Lower lobe of right lung (tissue), 2 donors: ENCODE data around the gene TREML1. TPM values are rescaled to one million over a fixed set of nuclear protein-coding genes. Genes with fewer than 3 reads are reported as not detected.

ENCODE experiments used
- ATAC-seq, 2 donors: fragments of 200-7000 bp; cut with Tn5 transposase; one replicate each; pipeline ENCODE4 v1.9.1; 2020 to 2022; ENCODE audit warnings: mild to moderate bottlenecking in 2 of 2, moderate library complexity in 2 of 2
- DNase-seq: peaks from one replicate; pipeline ENCODE4 v3.0.0-alpha.2; 2020
- H3K27ac ChIP-seq: fragments of 200-600 bp; one replicate; pipeline ENCODE4 v1.8.0; 2022
- H3K27me3 ChIP-seq: fragments of 200-600 bp; one replicate; pipeline ENCODE4 v1.8.0; 2022; ENCODE audit warnings: low read depth
- H3K36me3 ChIP-seq: fragments of 200-600 bp; one replicate; pipeline ENCODE4 v1.8.0; 2022; ENCODE audit warnings: mild to moderate bottlenecking
- H3K4me1 ChIP-seq: fragments of 200-600 bp; one replicate; pipeline ENCODE4 v1.8.0; 2022
- H3K4me3 ChIP-seq: fragments of 200-600 bp; one replicate; pipeline ENCODE4 v1.8.0; 2022; ENCODE audit warnings: mild to moderate bottlenecking
- H3K9me3 ChIP-seq: fragments of 200-600 bp; one replicate; pipeline ENCODE4 v1.8.0; 2022
- CTCF ChIP-seq: fragments of 200-600 bp; IDR thresholded peaks from one replicate; pipeline ENCODE4 v1.8.0; 2022; ENCODE audit warnings: antibody characterized with exemption, mild to moderate bottlenecking
- intact Hi-C: fragments of 100-400 bp; cut with DNase I; formaldehyde crosslinking; loops from one replicate; pipeline ENCODE4 v1.11.0; 2022
- total RNA-seq: library from RNA; stranded (reverse); fragmentation: NEBNext Ultra II Directional; extraction: Animal tissue kit (Norgen Biotek cat#: 25700); gene quantifications from one replicate; pipeline ENCODE4 v1.2.1, GENCODE V29; 2021
- donor health status: DM: no; HTN: yes; CAD: no; lungs with severe emphysema.

The TREML1 gene
- total RNA-seq, 1 donor from 2014 or later = 2.0 TPM

- Histone ChIP-seq H3K9me3 (no peaks in the 10 kb centered on the region), H3K27me3 (peaks cover 4% of the 10 kb centered on the region), H3K4me3 (no peak overlapping the region), H3K27ac (no peak overlapping the region), H3K4me1 (peaks cover 9% of the 10 kb centered on the region), H3K36me3 (no peaks in the 10 kb centered on the region)
- no peak for DNase-seq
- no peak for TF ChIP-seq CTCF
- no peak for ATAC-seq
- intact Hi-C loops = no loop called here
Observed at GRCh38 chr6:41156001-41156400, 1.9 kb upstream of the TREML1 start.

- intact Hi-C loops = no loop called here
- no peak overlapping the region for H3K4me3 ChIP-seq
- no peaks in the 10 kb centered on the region for H3K36me3 ChIP-seq
- H3K9me3 ChIP-seq = no peaks in the 10 kb centered on the region
- TF ChIP-seq CTCF = no peak
- peaks cover 4% of the 10 kb centered on the region for H3K27me3 ChIP-seq
- peaks cover 5% of the 10 kb centered on the region for H3K4me1 ChIP-seq
- H3K27ac ChIP-seq = no peak overlapping the region
- ATAC-seq = no peak
- DNase-seq = no peak
Observed at GRCh38 chr6:41155132-41155805, 1.1 kb upstream of the TREML1 start.

- ATAC-seq = no peak
- Histone ChIP-seq H3K4me3 (no peak overlapping the region), H3K27me3 (peaks cover 4% of the 10 kb centered on the region), H3K27ac (no peak overlapping the region), H3K4me1 (no peaks in the 10 kb centered on the region), H3K9me3 (no peaks in the 10 kb centered on the region), H3K36me3 (no peaks in the 10 kb centered on the region)
- intact Hi-C loops = no loop called here
- no peak for TF ChIP-seq CTCF
- DNase-seq = no peak
Observed at GRCh38 chr6:41153451-41153850, 696 bp downstream of the TREML1 start.

GRCh38 chr6:41150671-41151070 lies 3.5 kb downstream of the TREML1 start:
- H3K4me1 ChIP-seq = no peaks in the 10 kb centered on the region
- H3K27me3 ChIP-seq = peaks cover 4% of the 10 kb centered on the region
- no peak for DNase-seq
- intact Hi-C loops = no loop called here
- ATAC-seq = no peak
- no peak overlapping the region for H3K4me3 ChIP-seq
- no peak overlapping the region for H3K27ac ChIP-seq
- no peak for TF ChIP-seq CTCF
- H3K9me3 ChIP-seq = no peaks in the 10 kb centered on the region
- no peaks in the 10 kb centered on the region for H3K36me3 ChIP-seq

GRCh38 chr6:41147917-41148316 lies 6.2 kb downstream of the TREML1 start:
- intact Hi-C loops = no loop called here
- Histone ChIP-seq H3K4me1 (no peaks in the 10 kb centered on the region), H3K9me3 (no peaks in the 10 kb centered on the region), H3K27ac (no peak overlapping the region), H3K4me3 (no peak overlapping the region), H3K36me3 (no peaks in the 10 kb centered on the region), H3K27me3 (no peaks in the 10 kb centered on the region)
- TF ChIP-seq CTCF = no peak
- DNase-seq (no peak), ATAC-seq (no peak)
